Tibial nerve (tissue), 4 donors: ENCODE results near the gene CARD16.

Experiments used
- CTCF ChIP-seq, 5 experiments: fragments of 200-600 bp in 3 of 5; fragments of 450-650 bp in 2 of 5; sonication (generic) in 3 of 5; IDR thresholded peaks; one replicate each; pipeline ENCODE4 v1.5.1; 2016 to 2019; ENCODE audit warnings: antibody characterized with exemption in 5 of 5, mild to moderate bottlenecking in 3 of 5, moderate library complexity in 2 of 5
- EP300 ChIP-seq, 2 donors: sonication (generic); formaldehyde crosslinking; IDR thresholded peaks; one replicate each; pipeline ENCODE4 v1.6.1; 2017; ENCODE audit warnings: antibody characterized with exemption in 2 of 2, mild to moderate bottlenecking in 1 of 2
- POLR2A ChIP-seq, 2 donors: fragments of 450-650 bp; IDR thresholded peaks; one replicate each; pipeline ENCODE4 v1.6.1; 2017; ENCODE audit warnings: antibody characterized with exemption in 2 of 2, mild to moderate bottlenecking in 2 of 2, moderate library complexity in 2 of 2

- no peak for TF ChIP-seq POLR2A (IDR thresholded peaks at IDR 0.05)
- TF ChIP-seq EP300 (IDR thresholded peaks at IDR 0.05): no peak
- TF ChIP-seq CTCF (IDR thresholded peaks at IDR 0.05): no peak
Measured at GRCh38 chr11:105071089-105071732, 26.1 kb upstream of the CARD16 start.
